ENCODE results near the gene AUTS2.

GRCh38 chr7:69871213-69871885 is 273.1 kb downstream of the AUTS2 start:
- TF ChIP-seq CTCF (IDR thresholded peaks at IDR 0.05), result no peak
- TF ChIP-seq POLR2A (IDR thresholded peaks at IDR 0.05), result no peak

Measured in thyroid gland (tissue), 4 donors.